Stromal cell of bone marrow (primary cell): Measurements from ENCODE around the gene CREBBP.
A peak's percentile ranks its signal among the peaks of the same experiment; 100 is the strongest.
"Not testable (repeated sequence)": the region's sequence is repeated elsewhere in the genome, so short reads cannot be mapped to it uniquely, and the experiment has no call there.

Source experiments
- DNase-seq: peaks from one replicate; pipeline ENCODE4 v3.0.0-alpha.2; 2012; ENCODE audit warnings: low read depth

CREBBP gene

DNA sequence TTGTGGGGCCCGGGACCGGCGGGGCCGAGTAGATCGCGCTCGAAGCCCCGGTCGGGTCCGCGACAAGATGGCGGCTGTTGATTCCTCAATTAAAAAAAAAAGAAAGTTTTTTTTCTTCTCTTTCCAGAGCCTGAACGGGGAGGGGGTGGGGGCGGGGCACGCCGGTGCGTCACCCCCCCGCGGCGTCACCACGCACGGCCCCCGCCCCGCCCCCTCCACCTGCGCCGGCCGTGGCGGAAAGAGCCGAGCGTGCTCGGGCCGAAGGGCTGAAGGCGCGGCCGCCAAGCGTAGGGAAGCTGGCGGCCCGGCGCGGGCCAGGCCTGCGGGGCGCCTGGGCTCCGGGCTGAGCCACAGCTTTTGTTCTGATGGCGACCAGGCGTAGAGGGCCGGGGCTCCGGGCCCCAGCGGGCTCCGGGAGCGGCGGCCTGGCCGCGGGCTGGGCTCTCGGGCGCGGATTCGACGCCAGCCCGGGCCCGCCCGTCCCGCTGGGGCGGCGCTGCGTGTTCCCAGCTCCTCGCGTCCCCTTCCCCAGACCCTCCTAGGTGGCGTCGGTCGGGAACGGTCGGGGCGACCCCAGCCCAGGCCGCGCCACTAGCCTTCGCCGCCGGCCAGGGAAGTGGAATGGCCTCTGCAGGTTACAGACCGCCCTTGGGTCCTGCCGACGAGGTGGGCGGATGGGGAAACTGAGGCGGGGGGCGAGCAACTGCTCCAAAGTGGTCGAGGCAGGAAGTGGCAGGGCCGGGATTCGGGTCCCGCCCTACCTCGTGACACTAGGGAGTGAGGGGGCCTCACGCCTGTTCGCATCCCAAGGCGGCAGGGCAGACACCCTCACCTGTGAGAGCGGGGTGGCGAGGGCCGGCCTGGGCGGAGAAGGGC lies at the start of gene CREBBP:
TSS of gene CREBBP (minus strand) at position 91 of the 876 bp plus-strand sequence. CDS start 797 bp downstream, outside the sequence.
- peak; percentile 69 for DNase-seq

- not testable (repeated sequence) for DNase-seq
Measured at GRCh38 chr16:3927147-3927546, 46.6 kb upstream of the CREBBP start.

DNA sequence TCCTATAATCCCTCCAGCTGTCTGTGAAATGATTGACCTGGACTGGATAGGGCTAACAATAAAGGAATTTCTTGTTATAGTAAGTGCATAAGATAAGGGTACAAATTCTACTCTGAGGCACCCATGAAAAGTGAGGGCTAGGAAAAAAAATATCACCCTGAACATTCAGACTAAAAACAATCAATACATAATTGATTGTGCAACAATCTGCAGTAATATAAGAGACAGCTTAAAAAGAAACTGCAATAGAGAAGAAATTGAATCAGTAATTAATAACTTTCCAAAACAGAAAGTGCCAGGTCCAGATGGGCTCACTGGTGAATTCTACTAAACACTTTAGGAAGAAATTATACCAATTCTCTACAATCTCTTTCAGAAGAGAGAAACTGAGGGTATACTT lies 44.2 kb upstream of the CREBBP start:
- no peak for DNase-seq

GRCh38 chr16:3922241-3922640 lies 41.7 kb upstream of the CREBBP start:
- no peak for DNase-seq

- DNase-seq: no peak
Measured at GRCh38 chr16:3920206-3920605, 39.7 kb upstream of the CREBBP start.

GRCh38 chr16:3919413-3919812 lies 38.9 kb upstream of the CREBBP start:
- DNase-seq: no peak

GRCh38 chr16:3915426-3916260 lies 35.1 kb upstream of the CREBBP start:
- DNase-seq: no peak

DNA sequence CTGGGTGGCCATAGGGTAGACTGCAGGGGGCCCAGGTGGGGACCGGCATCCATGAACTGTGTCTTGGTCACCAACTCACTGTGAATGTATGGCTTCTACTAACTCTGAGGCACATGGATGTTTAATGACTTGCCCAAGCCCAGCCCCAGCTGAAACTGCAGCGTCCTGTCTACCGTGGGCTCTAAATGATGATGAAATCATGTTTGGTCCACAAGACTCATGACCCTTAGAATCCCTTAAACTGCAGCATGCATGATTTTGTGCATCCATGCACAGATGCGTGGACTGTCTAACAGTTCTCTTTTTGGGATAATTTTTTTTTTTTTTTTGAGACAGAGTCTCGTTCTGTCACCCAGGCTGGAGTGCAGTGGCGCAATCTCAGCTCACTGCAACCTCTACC lies 32.4 kb upstream of the CREBBP start:
- no peak for DNase-seq

DNA sequence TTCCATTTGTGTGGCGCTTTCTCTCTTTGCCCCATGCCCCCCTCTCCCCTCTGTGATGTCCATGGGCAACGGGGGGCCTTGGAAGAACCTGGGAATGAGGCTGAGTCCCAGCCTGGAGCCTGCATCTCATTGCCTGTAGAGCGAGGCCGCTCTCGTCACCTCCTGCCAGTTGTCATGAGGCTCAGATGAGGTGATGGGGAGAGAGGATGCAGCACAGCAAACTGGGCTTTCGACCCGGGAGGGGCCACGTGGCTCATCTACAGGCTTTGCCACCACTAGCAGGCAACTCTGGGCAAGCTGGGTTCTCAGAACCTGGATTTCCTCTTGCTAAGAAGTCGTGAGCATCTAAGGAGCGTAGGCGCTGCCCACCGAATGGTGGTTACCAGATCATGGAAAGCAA lies 31.9 kb upstream of the CREBBP start:
- DNase-seq: no peak

DNA sequence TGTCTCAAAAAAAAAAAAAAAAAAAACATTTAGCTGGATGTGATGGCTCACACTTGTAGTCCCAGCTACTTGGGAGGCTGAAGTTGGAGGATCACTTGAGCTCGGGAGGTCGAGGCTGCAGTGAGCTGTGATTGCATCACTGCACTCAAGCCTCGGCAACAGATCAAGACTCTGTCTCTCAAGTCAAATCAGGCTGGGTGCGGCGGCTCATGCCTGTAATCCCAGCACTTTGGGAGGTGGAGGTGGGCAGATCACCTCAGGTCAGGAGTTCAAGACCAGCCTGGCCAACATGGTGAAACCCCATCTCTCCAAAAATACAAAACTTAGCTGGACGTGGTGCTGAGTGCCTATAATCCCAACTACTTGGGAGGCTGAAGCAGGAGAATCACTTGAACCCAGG lies 31.2 kb upstream of the CREBBP start:
- DNase-seq: not testable (repeated sequence)

- DNase-seq: no peak
Measured at GRCh38 chr16:3909791-3910583, 29.5 kb upstream of the CREBBP start.

- DNase-seq: no peak
Measured at GRCh38 chr16:3908951-3909437, 28.5 kb upstream of the CREBBP start.

GRCh38 chr16:3907586-3907985 lies 27.1 kb upstream of the CREBBP start:
- DNase-seq: no peak

DNA sequence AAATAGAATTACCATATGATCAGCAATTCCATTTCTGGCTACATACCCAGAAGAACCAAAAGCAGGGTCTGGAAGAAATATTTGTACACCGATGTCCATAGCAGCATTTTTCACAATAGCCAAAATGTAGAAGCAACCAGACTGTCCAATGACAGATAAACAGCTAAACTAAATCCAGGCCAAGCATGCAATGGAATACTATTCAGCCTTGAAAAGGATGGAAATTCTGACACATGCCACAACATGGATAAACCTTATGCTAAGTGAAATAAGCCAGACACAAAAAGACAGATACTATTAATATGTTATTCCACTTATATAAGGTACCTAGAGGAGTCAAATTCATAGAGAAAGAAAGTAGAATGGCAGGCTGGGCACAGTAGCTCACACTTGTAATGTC lies 25.9 kb upstream of the CREBBP start:
- no peak for DNase-seq

GRCh38 chr16:3904875-3905274 lies 24.4 kb upstream of the CREBBP start:
- DNase-seq: no peak

GRCh38 chr16:3890091-3890490 lies 9.6 kb upstream of the CREBBP start:
- no peak for DNase-seq

- DNase-seq: no peak
Measured at GRCh38 chr16:3889059-3889458, 8.5 kb upstream of the CREBBP start.

- not testable (repeated sequence) for DNase-seq
Measured at GRCh38 chr16:3885999-3886398, 5.5 kb upstream of the CREBBP start.

- no peak for DNase-seq
Measured at GRCh38 chr16:3884398-3884797, 3.9 kb upstream of the CREBBP start.

DNA sequence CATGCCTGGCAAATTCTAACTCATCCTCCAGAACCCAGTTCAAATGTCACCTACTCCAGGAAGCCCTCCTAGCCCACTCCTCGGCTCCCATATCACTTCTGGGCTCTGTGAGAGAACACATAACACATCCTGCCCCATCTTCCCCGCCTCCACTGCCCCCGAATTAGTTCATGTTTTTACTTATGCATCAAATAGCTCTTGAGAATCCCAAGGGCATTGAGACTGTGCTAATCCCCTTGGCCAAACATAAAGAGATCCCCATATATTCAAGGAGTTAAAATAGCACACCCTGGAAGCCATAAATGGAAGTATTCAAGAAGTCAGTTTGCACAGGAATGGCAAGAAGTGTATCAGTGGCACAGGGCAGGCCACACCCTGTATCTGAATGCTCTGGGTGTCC lies 2.0 kb upstream of the CREBBP start:
- DNase-seq: no peak

- DNase-seq: no peak
Measured at GRCh38 chr16:3881499-3881990, 1.0 kb upstream of the CREBBP start.
